ENCODE data around the gene KDM4D.
A peak's percentile ranks its signal among the peaks of the same experiment; 100 is the strongest.

The KDM4D gene

GRCh38 chr11:94968334-94968958 is 5.1 kb upstream of the KDM4D start:
- WGBS (ENCODE audit: extremely low coverage, insufficient coverage, insufficient read length): no CpG with 5 or more reads among the region's 1 CpG
- no peak overlapping the region for H4K12ac ChIP-seq (ENCODE audit: low read depth, low read length)

GRCh38 chr11:94972700-94973098 is 810 bp upstream of the KDM4D start:
- H3K4me3 ChIP-seq (ENCODE audit: low read depth, low read length): peak overlapping the region; percentile 97
- no peak overlapping the region for H2BK120ac ChIP-seq (ENCODE audit: insufficient read depth, low read length, poor library complexity)
- H3K14ac ChIP-seq (ENCODE audit: low read length): no peak overlapping the region
- peaks cover 4% of the 10 kb centered on the region for H3K79me2 ChIP-seq (ENCODE audit: control insufficient read depth, insufficient read depth, low read length, poor library complexity)
- no CpG with 5 or more reads among the region's 5 CpGs for WGBS (ENCODE audit: extremely low coverage, insufficient coverage, insufficient read length)
- no peaks in the 10 kb centered on the region for H3K9me3 ChIP-seq (ENCODE audit: insufficient read depth, low read depth, low read length)
- no peak overlapping the region for H2BK12ac ChIP-seq (ENCODE audit: low read length)
- no peak for DNase-seq
- H3K4ac ChIP-seq (ENCODE audit: low read depth, low read length): no peak overlapping the region
- no peak overlapping the region for H3K27ac ChIP-seq (ENCODE audit: low read depth, low read length)
- H4K8ac ChIP-seq (ENCODE audit: low read depth, low read length): peak overlapping the region; percentile 87
- H3K4me1 ChIP-seq (ENCODE audit: control insufficient read depth in 1 of 2, insufficient read depth in 2 of 2, low read length in 2 of 2): no peaks in the 10 kb centered on the region
- no peak overlapping the region for H3K18ac ChIP-seq (ENCODE audit: low read length)
- H3K36me3 ChIP-seq (ENCODE audit: control insufficient read depth in 1 of 2, insufficient read depth in 2 of 2, low read length in 2 of 2): peaks cover 0 to 13% of the 10 kb centered on the region in 2 experiments
- peaks cover 6% of the 10 kb centered on the region for H3K79me1 ChIP-seq (ENCODE audit: low read length)
- H4K12ac ChIP-seq (ENCODE audit: low read depth, low read length): peak overlapping the region; percentile 37
- H3K23ac ChIP-seq (ENCODE audit: low read length): no peak overlapping the region
- H2AFZ ChIP-seq (ENCODE audit: insufficient read depth, low read length, poor library complexity): peak overlapping the region; percentile 30
- no peak overlapping the region for H2BK5ac ChIP-seq (ENCODE audit: low read depth, low read length, poor library complexity)
- peak overlapping the region; percentile 98 for H3K9ac ChIP-seq (ENCODE audit: low read length)
- H4K91ac ChIP-seq (ENCODE audit: low read depth, low read length): no peak overlapping the region
- no peak overlapping the region for H2AK5ac ChIP-seq (ENCODE audit: low read length)
- H3K4me2 ChIP-seq (ENCODE audit: low read length): peak overlapping the region; percentile 75
- H3K27me3 ChIP-seq (ENCODE audit: insufficient read depth, low read length): no peaks in the 10 kb centered on the region

More at GRCh38 chr11:94968334-94968958, 5.1 kb upstream of the KDM4D start:
- H3K4me3 ChIP-seq (ENCODE audit: low read depth, low read length): no peak overlapping the region
- H3K4me1 ChIP-seq (ENCODE audit: control insufficient read depth in 1 of 2, insufficient read depth in 2 of 2, low read length in 2 of 2): no peaks in the 10 kb centered on the region
- DNase-seq: peak in 1 of 2 donors; percentile 41
- H2BK120ac ChIP-seq (ENCODE audit: insufficient read depth, low read length, poor library complexity): no peak overlapping the region
- no peak overlapping the region for H3K23ac ChIP-seq (ENCODE audit: low read length)
- no peak overlapping the region for H3K4ac ChIP-seq (ENCODE audit: low read depth, low read length)
- H3K79me1 ChIP-seq (ENCODE audit: low read length): peaks cover 4% of the 10 kb centered on the region
- no peak overlapping the region for H2BK12ac ChIP-seq (ENCODE audit: low read length)
- no peak overlapping the region for H2AK5ac ChIP-seq (ENCODE audit: low read length)
- no peak overlapping the region for H3K18ac ChIP-seq (ENCODE audit: low read length)
- no peak overlapping the region for H4K8ac ChIP-seq (ENCODE audit: low read depth, low read length)
- no peak overlapping the region for H2AFZ ChIP-seq (ENCODE audit: insufficient read depth, low read length, poor library complexity)
- no peak overlapping the region for H2BK5ac ChIP-seq (ENCODE audit: low read depth, low read length, poor library complexity)
- no peak overlapping the region for H4K91ac ChIP-seq (ENCODE audit: low read depth, low read length)
- no peak overlapping the region for H3K27ac ChIP-seq (ENCODE audit: low read depth, low read length)
- no peak overlapping the region for H3K14ac ChIP-seq (ENCODE audit: low read length)
- H3K36me3 ChIP-seq (ENCODE audit: control insufficient read depth in 1 of 2, insufficient read depth in 2 of 2, low read length in 2 of 2): peaks cover 9 to 31% of the 10 kb centered on the region in 2 experiments
- no peaks in the 10 kb centered on the region for H3K9me3 ChIP-seq (ENCODE audit: insufficient read depth, low read depth, low read length)
- no peaks in the 10 kb centered on the region for H3K27me3 ChIP-seq (ENCODE audit: insufficient read depth, low read length)
- H3K4me2 ChIP-seq (ENCODE audit: low read length): no peak overlapping the region
- no peak overlapping the region for H3K9ac ChIP-seq (ENCODE audit: low read length)
- H3K79me2 ChIP-seq (ENCODE audit: control insufficient read depth, insufficient read depth, low read length, poor library complexity): peaks cover 4% of the 10 kb centered on the region

- Histone ChIP-seq H3K27ac (ENCODE audit: low read depth, low read length) (no peak overlapping the region), H3K36me3 (ENCODE audit: control insufficient read depth in 1 of 2, insufficient read depth in 2 of 2, low read length in 2 of 2) (peaks cover 0 to 8% of the 10 kb centered on the region in 2 experiments), H3K9me3 (ENCODE audit: insufficient read depth, low read depth, low read length) (no peaks in the 10 kb centered on the region), H3K79me1 (ENCODE audit: low read length) (peaks cover 6% of the 10 kb centered on the region), H2BK5ac (ENCODE audit: low read depth, low read length, poor library complexity) (no peak overlapping the region), H3K4me1 (ENCODE audit: control insufficient read depth in 1 of 2, insufficient read depth in 2 of 2, low read length in 2 of 2) (no peaks in the 10 kb centered on the region), H3K23ac (ENCODE audit: low read length) (no peak overlapping the region), H3K79me2 (ENCODE audit: control insufficient read depth, insufficient read depth, low read length, poor library complexity) (peaks cover 4% of the 10 kb centered on the region), H3K27me3 (ENCODE audit: insufficient read depth, low read length) (no peaks in the 10 kb centered on the region), H2AFZ (ENCODE audit: insufficient read depth, low read length, poor library complexity) (no peak overlapping the region), H3K18ac (ENCODE audit: low read length) (no peak overlapping the region), H4K8ac (ENCODE audit: low read depth, low read length) (no peak overlapping the region), H4K12ac (ENCODE audit: low read depth, low read length) (no peak overlapping the region), H2BK120ac (ENCODE audit: insufficient read depth, low read length, poor library complexity) (no peak overlapping the region), H3K4me3 (ENCODE audit: low read depth, low read length) (no peak overlapping the region), H3K9ac (ENCODE audit: low read length) (no peak overlapping the region), H2AK5ac (ENCODE audit: low read length) (no peak overlapping the region), H3K4me2 (ENCODE audit: low read length) (peak overlapping the region; percentile 59), H3K4ac (ENCODE audit: low read depth, low read length) (no peak overlapping the region), H3K14ac (ENCODE audit: low read length) (no peak overlapping the region), H4K91ac (ENCODE audit: low read depth, low read length) (no peak overlapping the region), H2BK12ac (ENCODE audit: low read length) (no peak overlapping the region)
- no peak for DNase-seq
- WGBS (ENCODE audit: extremely low coverage, insufficient coverage, insufficient read length): no CpG with 5 or more reads among the region's 6 CpGs
These were observed 669 bp downstream of the KDM4D start for GRCh38 chr11:94974178-94974577.

- no peak overlapping the region for H2AK5ac ChIP-seq (ENCODE audit: low read length)
- no peak overlapping the region for H3K18ac ChIP-seq (ENCODE audit: low read length)
- no peak overlapping the region for H3K4me3 ChIP-seq (ENCODE audit: low read depth, low read length)
- no peak overlapping the region for H2BK120ac ChIP-seq (ENCODE audit: insufficient read depth, low read length, poor library complexity)
- no peak overlapping the region for H3K4me2 ChIP-seq (ENCODE audit: low read length)
- no peak overlapping the region for H3K14ac ChIP-seq (ENCODE audit: low read length)
- no CpG with 5 or more reads among the region's 1 CpG for WGBS (ENCODE audit: extremely low coverage, insufficient coverage, insufficient read length)
- peaks cover 6% of the 10 kb centered on the region for H3K79me1 ChIP-seq (ENCODE audit: low read length)
- H3K27me3 ChIP-seq (ENCODE audit: insufficient read depth, low read length): no peaks in the 10 kb centered on the region
- no peak overlapping the region for H2BK5ac ChIP-seq (ENCODE audit: low read depth, low read length, poor library complexity)
- no peak overlapping the region for H3K27ac ChIP-seq (ENCODE audit: low read depth, low read length)
- H3K4me1 ChIP-seq (ENCODE audit: control insufficient read depth in 1 of 2, insufficient read depth in 2 of 2, low read length in 2 of 2): no peaks in the 10 kb centered on the region
- H4K8ac ChIP-seq (ENCODE audit: low read depth, low read length): no peak overlapping the region
- no peak overlapping the region for H2BK12ac ChIP-seq (ENCODE audit: low read length)
- no peak overlapping the region for H4K12ac ChIP-seq (ENCODE audit: low read depth, low read length)
- H3K36me3 ChIP-seq (ENCODE audit: control insufficient read depth in 1 of 2, insufficient read depth in 2 of 2, low read length in 2 of 2): peaks cover 0 to 6% of the 10 kb centered on the region in 2 experiments
- H3K9ac ChIP-seq (ENCODE audit: low read length): no peak overlapping the region
- H3K4ac ChIP-seq (ENCODE audit: low read depth, low read length): no peak overlapping the region
- no peak overlapping the region for H4K91ac ChIP-seq (ENCODE audit: low read depth, low read length)
- no peak for DNase-seq
- H2AFZ ChIP-seq (ENCODE audit: insufficient read depth, low read length, poor library complexity): no peak overlapping the region
- H3K23ac ChIP-seq (ENCODE audit: low read length): no peak overlapping the region
- H3K79me2 ChIP-seq (ENCODE audit: control insufficient read depth, insufficient read depth, low read length, poor library complexity): peaks cover 4% of the 10 kb centered on the region
- no peaks in the 10 kb centered on the region for H3K9me3 ChIP-seq (ENCODE audit: insufficient read depth, low read depth, low read length)
These were observed 2.1 kb downstream of the KDM4D start for GRCh38 chr11:94975599-94975998.

Data from trophoblast cell (in vitro differentiated cells and primary cell).